Measurements from ENCODE around the gene IFT27. TPM values are rescaled to one million over a fixed set of nuclear protein-coding genes. Genes with fewer than 3 reads are reported as not detected.
A peak's percentile ranks its signal among the peaks of the same experiment; 100 is the strongest.

IFT27 gene
- total RNA-seq, 4 donors from 2014 or later: 19.7 to 27.7 (median 22.8) TPM

GRCh38 chr22:36763576-36763975, 12.3 kb downstream of the IFT27 start:
- Histone ChIP-seq H3K27me3 (no peaks in the 10 kb centered on the region), H3K4me3 (no peak overlapping the region), H3K4me1 (peaks cover 0 to 25% (median 0%) of the 10 kb centered on the region in 4 donors), H3K9me3 (no peaks in the 10 kb centered on the region), H3K27ac (peak overlapping the region in 1 of 4 donors; percentile 55), H3K36me3 (peaks cover 0 to 7% (median 0%) of the 10 kb centered on the region in 3 donors)
- DNase-seq: peak in 2 of 3 donors; percentile 74
- TF ChIP-seq, protein P1, sequence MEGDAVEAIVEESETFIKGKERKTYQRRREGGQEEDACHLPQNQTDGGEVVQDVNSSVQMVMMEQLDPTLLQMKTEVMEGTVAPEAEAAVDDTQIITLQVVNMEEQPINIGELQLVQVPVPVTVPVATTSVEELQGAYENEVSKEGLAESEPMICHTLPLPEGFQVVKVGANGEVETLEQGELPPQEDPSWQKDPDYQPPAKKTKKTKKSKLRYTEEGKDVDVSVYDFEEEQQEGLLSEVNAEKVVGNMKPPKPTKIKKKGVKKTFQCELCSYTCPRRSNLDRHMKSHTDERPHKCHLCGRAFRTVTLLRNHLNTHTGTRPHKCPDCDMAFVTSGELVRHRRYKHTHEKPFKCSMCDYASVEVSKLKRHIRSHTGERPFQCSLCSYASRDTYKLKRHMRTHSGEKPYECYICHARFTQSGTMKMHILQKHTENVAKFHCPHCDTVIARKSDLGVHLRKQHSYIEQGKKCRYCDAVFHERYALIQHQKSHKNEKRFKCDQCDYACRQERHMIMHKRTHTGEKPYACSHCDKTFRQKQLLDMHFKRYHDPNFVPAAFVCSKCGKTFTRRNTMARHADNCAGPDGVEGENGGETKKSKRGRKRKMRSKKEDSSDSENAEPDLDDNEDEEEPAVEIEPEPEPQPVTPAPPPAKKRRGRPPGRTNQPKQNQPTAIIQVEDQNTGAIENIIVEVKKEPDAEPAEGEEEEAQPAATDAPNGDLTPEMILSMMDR (IDR thresholded peaks at IDR 0.05): no peak
- TF ChIP-seq POLR2A (IDR thresholded peaks at IDR 0.05): no peak

GRCh38 chr22:36762687-36763260, 13.1 kb downstream of the IFT27 start:
- peaks cover 0 to 7% (median 0%) of the 10 kb centered on the region in 3 donors for H3K36me3 ChIP-seq
- H3K27me3 ChIP-seq: no peaks in the 10 kb centered on the region
- H3K27ac ChIP-seq: peak overlapping the region in 2 of 4 donors; percentile 35 to 55
- DNase-seq: peak in 1 of 3 donors; percentile 44
- no peaks in the 10 kb centered on the region for H3K9me3 ChIP-seq
- H3K4me3 ChIP-seq: no peak overlapping the region
- peaks cover 0 to 25% (median 0%) of the 10 kb centered on the region in 4 donors for H3K4me1 ChIP-seq
- TF ChIP-seq POLR2A (IDR thresholded peaks at IDR 0.05): no peak
- TF ChIP-seq, protein P1 (IDR thresholded peaks at IDR 0.05): no peak

DNA sequence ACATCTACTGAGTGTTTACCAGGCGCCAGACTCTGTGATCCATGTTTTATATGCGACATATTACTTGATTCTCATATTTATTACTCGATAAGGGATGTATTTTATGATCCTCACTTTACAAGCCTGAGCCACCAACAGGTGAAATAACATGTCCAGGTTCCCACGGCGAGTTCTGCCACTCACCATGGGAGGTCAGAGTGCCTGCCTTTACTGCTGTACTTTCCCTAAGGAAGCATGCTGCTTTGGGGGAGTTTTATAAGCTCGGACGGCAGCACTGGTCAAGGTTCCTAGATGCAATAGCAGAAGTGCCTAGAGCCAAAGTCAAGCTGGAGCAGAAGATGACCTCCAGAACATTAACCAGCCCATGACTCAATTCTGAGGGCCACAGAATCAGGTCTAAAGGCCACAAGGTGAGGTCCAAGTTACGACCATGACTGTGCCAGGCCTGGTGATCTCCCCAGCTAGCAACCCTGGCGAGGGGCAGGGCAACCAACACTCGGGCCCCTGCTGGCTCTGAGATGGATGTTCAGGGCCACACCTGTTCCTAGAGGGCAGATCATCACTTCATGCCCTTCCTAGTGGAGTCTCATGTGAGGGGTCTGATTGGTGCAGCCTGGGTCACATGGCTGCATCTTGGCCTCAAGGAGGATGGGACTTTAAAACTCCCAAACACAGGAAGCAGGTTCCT, 14.2 kb downstream of the IFT27 start:
- Histone ChIP-seq H3K4me3 (no peak overlapping the region), H3K36me3 (no peaks in the 10 kb centered on the region), H3K4me1 (peaks cover 0 to 25% (median 0%) of the 10 kb centered on the region in 4 donors), H3K27me3 (no peaks in the 10 kb centered on the region), H3K27ac (peak overlapping the region in 2 of 4 donors; percentile 35 to 55), H3K9me3 (no peaks in the 10 kb centered on the region)
- TF ChIP-seq, protein P1 (IDR thresholded peaks at IDR 0.05): peak in 1 of 6 experiments; percentile 3
- no peak for TF ChIP-seq POLR2A (IDR thresholded peaks at IDR 0.05)
- peak in 2 of 3 donors; percentile 62 to 74 for DNase-seq

- TF ChIP-seq, protein P1 (IDR thresholded peaks at IDR 0.05): no peak
- no peak for TF ChIP-seq POLR2A (IDR thresholded peaks at IDR 0.05)
- Histone ChIP-seq H3K4me1 (peaks cover 0 to 25% (median 0%) of the 10 kb centered on the region in 4 donors), H3K9me3 (no peaks in the 10 kb centered on the region), H3K36me3 (no peaks in the 10 kb centered on the region), H3K4me3 (no peak overlapping the region), H3K27me3 (no peaks in the 10 kb centered on the region), H3K27ac (peak overlapping the region in 1 of 4 donors; percentile 35)
- peak in 1 of 3 donors; percentile 33 for DNase-seq
Observed at GRCh38 chr22:36760786-36761185, 15.1 kb downstream of the IFT27 start.

DNA sequence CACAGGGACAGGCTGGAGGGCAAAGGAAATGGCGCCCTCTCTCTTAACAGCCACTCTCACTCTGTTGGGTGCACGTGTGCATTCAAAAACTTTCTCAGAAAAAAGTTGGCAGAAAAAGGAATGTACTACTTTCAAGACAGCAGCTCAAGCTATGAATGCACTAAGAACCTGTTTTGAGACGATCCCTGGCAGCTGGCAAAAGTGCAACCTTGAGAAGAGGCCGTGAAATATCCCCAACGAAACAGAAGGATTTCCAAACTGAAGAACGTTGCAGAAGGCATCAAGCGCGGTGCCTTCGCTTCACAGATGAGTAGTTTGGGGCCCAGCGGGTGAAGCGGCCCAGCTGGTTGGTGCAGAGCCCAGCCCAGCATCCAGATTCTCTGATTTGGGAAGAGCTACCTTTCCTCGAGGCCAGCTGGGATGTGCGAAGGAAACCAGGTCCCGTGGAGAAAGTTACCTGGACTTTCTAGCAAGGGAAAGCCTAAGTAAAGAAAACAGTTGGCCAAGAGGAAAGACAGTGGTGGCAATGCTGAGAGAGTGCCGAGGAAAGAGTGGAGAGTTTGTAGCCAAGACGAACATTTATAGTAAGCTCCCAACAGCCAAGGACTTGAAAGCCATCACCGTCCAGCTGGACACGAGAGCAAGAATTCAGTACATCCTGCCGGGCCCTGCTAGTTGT, 16.3 kb downstream of the IFT27 start:
- H3K4me1 ChIP-seq: peaks cover 0 to 25% (median 0%) of the 10 kb centered on the region in 4 donors
- H3K27ac ChIP-seq: no peak overlapping the region
- no peak overlapping the region for H3K4me3 ChIP-seq
- peak in 1 of 3 donors; percentile 22 for DNase-seq
- no peaks in the 10 kb centered on the region for H3K9me3 ChIP-seq
- no peaks in the 10 kb centered on the region for H3K27me3 ChIP-seq
- TF ChIP-seq, protein P1 (IDR thresholded peaks at IDR 0.05): no peak
- no peak for TF ChIP-seq POLR2A (IDR thresholded peaks at IDR 0.05)
- H3K36me3 ChIP-seq: no peaks in the 10 kb centered on the region
